ENCODE data around the gene TPRN.

Gene TPRN

GRCh38 chr9:137223078-137223970 is 22.8 kb upstream of the TPRN start:
- peak; percentile 100 for DNase-seq

GRCh38 chr9:137222190-137223077 is 21.9 kb upstream of the TPRN start, which contains the start of gene RNF208:
RNF208 (minus strand) TSS chr9:137222240; CDS start chr9:137221212, 1,028 bp downstream.
- DNase-seq: no peak

GRCh38 chr9:137221506-137222111 is 21.1 kb upstream of the TPRN start:
- DNase-seq: no peak

GRCh38 chr9:137221095-137221505 is 20.6 kb upstream of the TPRN start:
- no peak for DNase-seq

- no peak for DNase-seq
Observed at GRCh38 chr9:137220317-137221094, 20.0 kb upstream of the TPRN start.

GRCh38 chr9:137219757-137220316 is 19.3 kb upstream of the TPRN start:
- no peak for DNase-seq

GRCh38 chr9:137218754-137219271 is 18.3 kb upstream of the TPRN start:
- DNase-seq: no peak

GRCh38 chr9:137218212-137218753 is 17.7 kb upstream of the TPRN start:
- DNase-seq: no peak

- DNase-seq: no peak
Observed at GRCh38 chr9:137217276-137218211, 17.0 kb upstream of the TPRN start.

- no peak for DNase-seq
Observed at GRCh38 chr9:137216188-137216965, 15.8 kb upstream of the TPRN start.

GRCh38 chr9:137215196-137215986 is 14.8 kb upstream of the TPRN start:
- DNase-seq: no peak

GRCh38 chr9:137214620-137215019 is 14.1 kb upstream of the TPRN start:
- no peak for DNase-seq

GRCh38 chr9:137213160-137214060 is 12.9 kb upstream of the TPRN start:
- DNase-seq: no peak

GRCh38 chr9:137212520-137212919 is 12.0 kb upstream of the TPRN start:
- DNase-seq: no peak

- no peak for DNase-seq
Observed at GRCh38 chr9:137211532-137211931, 11.0 kb upstream of the TPRN start.

- no peak for DNase-seq
Observed at GRCh38 chr9:137206602-137207001, 6.1 kb upstream of the TPRN start.

Data from CD4-positive, alpha-beta T cell treated with Interleukin-15 for 1 hour (primary cell).